HepG2 (cell line): Measurements from ENCODE around the gene BGN. TPM values are rescaled to one million over a fixed set of nuclear protein-coding genes. Genes with fewer than 3 reads are reported as not detected.

ENCODE experiments used
- CREM ChIP-seq, 2 experiments: sonication (generic) in 1 of 2; formaldehyde crosslinking in 1 of 2; IDR thresholded peaks; 2 replicates each; pipeline versions ENCODE4 v1.4.0 to v1.6.1; 2016 to 2020; ENCODE audit warnings: antibody characterized with exemption in 1 of 2, mild to moderate bottlenecking in 1 of 2, missing genetic modification reagents in 1 of 2
- DNMT3B ChIP-seq: conservative IDR thresholded peaks from 2 replicates; pipeline ENCODE4 v1.6.1; 2016; ENCODE audit warnings: missing biosample characterization, control low read depth
- FOSL2 ChIP-seq: sonication (generic); formaldehyde crosslinking; IDR thresholded peaks from 2 replicates; pipeline ENCODE4 v1.4.0; 2020; ENCODE audit warnings: missing genetic modification reagents
- HDAC1 ChIP-seq: sonication (generic); formaldehyde crosslinking; IDR thresholded peaks from 2 replicates; pipeline ENCODE4 v1.5.1; 2020; ENCODE audit warnings: mild to moderate bottlenecking, missing genetic modification reagents
- MBD4 ChIP-seq: IDR thresholded peaks from 2 replicates; pipeline ENCODE4 v1.6.1; 2012; ENCODE audit warnings: low read length, inconsistent platforms, borderline replicate concordance
- MXI1 ChIP-seq: IDR thresholded peaks from 3 replicates; pipeline ENCODE4 v1.6.1; 2012; ENCODE audit warnings: low read depth, low read length, inconsistent platforms, borderline replicate concordance
- STAT6 ChIP-seq: sonication (generic); formaldehyde crosslinking; IDR thresholded peaks from 2 replicates; pipeline ENCODE4 v1.4.0; 2020; ENCODE audit warnings: missing genetic modification reagents, mild to moderate bottlenecking, borderline replicate concordance
- ZBTB3 ChIP-seq: sonication (generic); formaldehyde crosslinking; IDR thresholded peaks from 2 replicates; pipeline ENCODE4 v1.4.0; 2020; ENCODE audit warnings: low read depth, mild to moderate bottlenecking, moderate library complexity, missing genetic modification reagents, borderline replicate concordance
- ZBTB8A ChIP-seq: sonication (generic); formaldehyde crosslinking; IDR thresholded peaks from 2 replicates; pipeline ENCODE4 v1.4.0; 2020; ENCODE audit warnings: mild to moderate bottlenecking, low read depth, missing genetic modification reagents, borderline replicate concordance
- ZNF34 ChIP-seq: sonication (generic); formaldehyde crosslinking; IDR thresholded peaks from 2 replicates; pipeline ENCODE4 v1.4.0; 2020; ENCODE audit warnings: mild to moderate bottlenecking, missing genetic modification reagents, borderline replicate concordance
- ZNF768 ChIP-seq: sonication (generic); formaldehyde crosslinking; IDR thresholded peaks from 2 replicates; pipeline ENCODE4 v1.4.0; 2020; ENCODE audit warnings: missing genetic modification reagents
- ZNF770 ChIP-seq: sonication (generic); formaldehyde crosslinking; IDR thresholded peaks from 2 replicates; pipeline ENCODE4 v1.5.0; 2020; ENCODE audit warnings: mild to moderate bottlenecking, missing genetic modification reagents
- polyA plus RNA-seq, 8 experiments: library from polyadenylated mRNA; depleted of rRNA in 3 of 8; stranded (reverse) in 7 of 8; unstranded in 1 of 8; fragments of >200 nt; fragmentation: Illumina TruSeq in 4 of 8; extraction: Trizol in 4 of 8; gene quantifications; 2 replicates each; pipeline versions ENCODE4 v1.2.1 to v1.2.3, GENCODE V29; 2011 to 2016; ENCODE audit warnings: low read depth in 4 of 8, missing spikeins in 1 of 8, mixed read lengths in 1 of 8; ENCODE audit not compliant: insufficient read depth in 1 of 8
- total RNA-seq, 5 experiments: library from RNA; depleted of rRNA; stranded (reverse); fragments of >200 nt; fragmentation: Illumina TruSeq; extraction: Trizol; gene quantifications; 2 replicates each; pipeline ENCODE4 v1.2.3, GENCODE V29; 2016; ENCODE audit warnings: low read depth in 1 of 5
- TF ChIP-seq, protein P1 (sequence below): IDR thresholded peaks from 2 replicates; pipeline ENCODE4 v1.4.0; 2020; ENCODE audit warnings: mild to moderate bottlenecking, missing genetic modification reagents
- TF ChIP-seq, protein P2 (sequence below): IDR thresholded peaks from 2 replicates; pipeline ENCODE4 v1.6.1; 2016; ENCODE audit warnings: missing biosample characterization, missing genetic modification reagents, low read depth

Gene BGN
- total and polyA plus RNA-seq, 2 of the 13 experiments (the other 11 are each of a cell fraction or from before 2014, with no cell fraction given), result 0.18 to 0.63 TPM

- TF ChIP-seq, protein P1, sequence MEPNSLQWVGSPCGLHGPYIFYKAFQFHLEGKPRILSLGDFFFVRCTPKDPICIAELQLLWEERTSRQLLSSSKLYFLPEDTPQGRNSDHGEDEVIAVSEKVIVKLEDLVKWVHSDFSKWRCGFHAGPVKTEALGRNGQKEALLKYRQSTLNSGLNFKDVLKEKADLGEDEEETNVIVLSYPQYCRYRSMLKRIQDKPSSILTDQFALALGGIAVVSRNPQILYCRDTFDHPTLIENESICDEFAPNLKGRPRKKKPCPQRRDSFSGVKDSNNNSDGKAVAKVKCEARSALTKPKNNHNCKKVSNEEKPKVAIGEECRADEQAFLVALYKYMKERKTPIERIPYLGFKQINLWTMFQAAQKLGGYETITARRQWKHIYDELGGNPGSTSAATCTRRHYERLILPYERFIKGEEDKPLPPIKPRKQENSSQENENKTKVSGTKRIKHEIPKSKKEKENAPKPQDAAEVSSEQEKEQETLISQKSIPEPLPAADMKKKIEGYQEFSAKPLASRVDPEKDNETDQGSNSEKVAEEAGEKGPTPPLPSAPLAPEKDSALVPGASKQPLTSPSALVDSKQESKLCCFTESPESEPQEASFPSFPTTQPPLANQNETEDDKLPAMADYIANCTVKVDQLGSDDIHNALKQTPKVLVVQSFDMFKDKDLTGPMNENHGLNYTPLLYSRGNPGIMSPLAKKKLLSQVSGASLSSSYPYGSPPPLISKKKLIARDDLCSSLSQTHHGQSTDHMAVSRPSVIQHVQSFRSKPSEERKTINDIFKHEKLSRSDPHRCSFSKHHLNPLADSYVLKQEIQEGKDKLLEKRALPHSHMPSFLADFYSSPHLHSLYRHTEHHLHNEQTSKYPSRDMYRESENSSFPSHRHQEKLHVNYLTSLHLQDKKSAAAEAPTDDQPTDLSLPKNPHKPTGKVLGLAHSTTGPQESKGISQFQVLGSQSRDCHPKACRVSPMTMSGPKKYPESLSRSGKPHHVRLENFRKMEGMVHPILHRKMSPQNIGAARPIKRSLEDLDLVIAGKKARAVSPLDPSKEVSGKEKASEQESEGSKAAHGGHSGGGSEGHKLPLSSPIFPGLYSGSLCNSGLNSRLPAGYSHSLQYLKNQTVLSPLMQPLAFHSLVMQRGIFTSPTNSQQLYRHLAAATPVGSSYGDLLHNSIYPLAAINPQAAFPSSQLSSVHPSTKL (CRISPR knock-in tag), result no peak
- TF ChIP-seq FOSL2 (CRISPR knock-in tag) (no peak), ZNF34 (CRISPR knock-in tag) (no peak), MXI1 (peak; percentile 5; the same call in 1 of the 3 replicates), ZNF768 (CRISPR knock-in tag) (peak; percentile 96), STAT6 (CRISPR knock-in tag) (no peak), ZBTB8A (CRISPR knock-in tag) (no peak), MBD4 (no peak), CREM (IDR thresholded peaks at IDR 0.05) (peak; percentile 53; the same call in 1 of the 2 replicates), CREM (CRISPR knock-in tag; IDR thresholded peaks at IDR 0.05) (no peak), ZNF770 (CRISPR knock-in tag) (no peak), ZBTB3 (CRISPR knock-in tag) (no peak), HDAC1 (CRISPR knock-in tag) (peak; percentile 67), DNMT3B (CRISPR knock-in tag) (no peak)
- TF ChIP-seq, protein P2, sequence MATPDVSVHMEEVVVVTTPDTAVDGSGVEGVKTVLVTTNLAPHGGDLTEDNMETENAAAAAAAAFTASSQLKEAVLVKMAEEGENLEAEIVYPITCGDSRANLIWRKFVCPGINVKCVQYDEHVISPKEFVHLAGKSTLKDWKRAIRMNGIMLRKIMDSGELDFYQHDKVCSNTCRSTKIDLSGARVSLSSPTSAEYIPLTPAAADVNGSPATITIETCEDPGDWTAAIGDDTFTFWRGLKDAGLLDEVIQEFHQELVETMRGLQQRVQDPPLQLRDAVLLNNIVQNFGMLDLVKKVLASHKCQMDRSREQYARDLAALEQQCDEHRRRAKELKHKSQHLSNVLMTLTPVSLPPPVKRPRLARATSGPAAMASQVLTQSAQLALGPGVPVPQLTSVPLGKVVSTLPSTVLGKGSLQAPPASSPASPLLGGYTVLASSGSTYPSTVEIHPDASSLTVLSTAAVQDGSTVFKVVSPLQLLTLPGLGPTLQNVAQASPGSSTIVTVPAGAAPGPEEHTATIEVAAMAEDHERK, result no peak
Observed at GRCh38 chrX:153470411-153471363, 24.1 kb upstream of the BGN start, which contains the start of gene HAUS7 (continued).
